ENCODE data around the gene C22orf31. TPM values are rescaled to one million over a fixed set of nuclear protein-coding genes. Genes with fewer than 3 reads are reported as not detected.

C22orf31 gene
- total RNA-seq, 1 experiment from 2014 or later, result not detected

DNA sequence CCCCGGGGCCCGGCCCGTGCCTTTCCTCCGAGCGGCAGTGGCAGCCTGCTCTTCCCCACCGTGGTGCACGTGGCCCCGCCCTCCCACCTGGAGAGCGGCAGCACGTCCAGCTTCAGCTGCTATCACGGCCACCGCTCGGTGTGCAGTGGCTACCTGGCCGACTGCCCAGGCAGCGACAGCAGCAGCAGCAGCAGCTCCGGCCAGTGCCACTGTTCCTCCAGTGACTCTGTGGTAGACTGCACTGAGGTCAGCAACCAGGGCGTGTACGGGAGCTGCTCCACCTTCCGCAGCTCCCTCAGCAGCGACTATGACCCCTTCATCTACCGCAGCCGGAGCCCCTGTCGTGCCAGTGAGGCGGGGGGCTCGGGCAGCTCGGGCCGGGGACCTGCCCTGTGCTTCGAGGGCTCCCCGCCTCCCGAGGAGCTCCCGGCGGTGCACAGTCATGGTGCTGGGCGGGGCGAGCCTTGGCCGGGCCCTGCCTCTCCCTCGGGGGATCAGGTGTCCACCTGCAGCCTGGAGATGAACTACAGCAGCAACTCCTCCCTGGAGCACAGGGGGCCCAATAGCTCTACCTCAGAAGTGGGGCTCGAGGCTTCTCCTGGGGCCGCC is 11.9 kb downstream of the C22orf31 start:
- TF ChIP-seq, protein P1, sequence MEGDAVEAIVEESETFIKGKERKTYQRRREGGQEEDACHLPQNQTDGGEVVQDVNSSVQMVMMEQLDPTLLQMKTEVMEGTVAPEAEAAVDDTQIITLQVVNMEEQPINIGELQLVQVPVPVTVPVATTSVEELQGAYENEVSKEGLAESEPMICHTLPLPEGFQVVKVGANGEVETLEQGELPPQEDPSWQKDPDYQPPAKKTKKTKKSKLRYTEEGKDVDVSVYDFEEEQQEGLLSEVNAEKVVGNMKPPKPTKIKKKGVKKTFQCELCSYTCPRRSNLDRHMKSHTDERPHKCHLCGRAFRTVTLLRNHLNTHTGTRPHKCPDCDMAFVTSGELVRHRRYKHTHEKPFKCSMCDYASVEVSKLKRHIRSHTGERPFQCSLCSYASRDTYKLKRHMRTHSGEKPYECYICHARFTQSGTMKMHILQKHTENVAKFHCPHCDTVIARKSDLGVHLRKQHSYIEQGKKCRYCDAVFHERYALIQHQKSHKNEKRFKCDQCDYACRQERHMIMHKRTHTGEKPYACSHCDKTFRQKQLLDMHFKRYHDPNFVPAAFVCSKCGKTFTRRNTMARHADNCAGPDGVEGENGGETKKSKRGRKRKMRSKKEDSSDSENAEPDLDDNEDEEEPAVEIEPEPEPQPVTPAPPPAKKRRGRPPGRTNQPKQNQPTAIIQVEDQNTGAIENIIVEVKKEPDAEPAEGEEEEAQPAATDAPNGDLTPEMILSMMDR (IDR thresholded peaks at IDR 0.05; ENCODE audit: unreplicated experiment), result no peak
- DNase-seq (ENCODE audit: unreplicated experiment), result no peak
- BruUV-seq (replicated peaks), result no TSS peak
- H3K9me3 Mint-ChIP-seq (ENCODE audit: unreplicated experiment), result no peaks in the 10 kb centered on the region
- no peaks in the 10 kb centered on the region for H3K27me3 Mint-ChIP-seq (ENCODE audit: insufficient read depth, unreplicated experiment)
- no peaks in the 10 kb centered on the region for H3K4me1 Mint-ChIP-seq (ENCODE audit: insufficient read depth, unreplicated experiment)
- peaks cover 44% of the 10 kb centered on the region for H3K36me3 Mint-ChIP-seq (ENCODE audit: insufficient read depth, unreplicated experiment)
- ChIA-PET CTCF (interaction anchor here (0.6 to 1.9 kb wide), 3 partner anchors 9 to 431 kb away, joined by 3 to 11 read pairs (median 3); no protein-coding TSS in a partner anchor), POLR2A (no interaction called here)
- H3K4me3 Mint-ChIP-seq (ENCODE audit: unreplicated experiment), result no peak overlapping the region
- no peak overlapping the region for H3K27ac Mint-ChIP-seq (ENCODE audit: low read depth, unreplicated experiment)
- intact Hi-C loops (cut with micrococcal nuclease), result no loop called here

DNA sequence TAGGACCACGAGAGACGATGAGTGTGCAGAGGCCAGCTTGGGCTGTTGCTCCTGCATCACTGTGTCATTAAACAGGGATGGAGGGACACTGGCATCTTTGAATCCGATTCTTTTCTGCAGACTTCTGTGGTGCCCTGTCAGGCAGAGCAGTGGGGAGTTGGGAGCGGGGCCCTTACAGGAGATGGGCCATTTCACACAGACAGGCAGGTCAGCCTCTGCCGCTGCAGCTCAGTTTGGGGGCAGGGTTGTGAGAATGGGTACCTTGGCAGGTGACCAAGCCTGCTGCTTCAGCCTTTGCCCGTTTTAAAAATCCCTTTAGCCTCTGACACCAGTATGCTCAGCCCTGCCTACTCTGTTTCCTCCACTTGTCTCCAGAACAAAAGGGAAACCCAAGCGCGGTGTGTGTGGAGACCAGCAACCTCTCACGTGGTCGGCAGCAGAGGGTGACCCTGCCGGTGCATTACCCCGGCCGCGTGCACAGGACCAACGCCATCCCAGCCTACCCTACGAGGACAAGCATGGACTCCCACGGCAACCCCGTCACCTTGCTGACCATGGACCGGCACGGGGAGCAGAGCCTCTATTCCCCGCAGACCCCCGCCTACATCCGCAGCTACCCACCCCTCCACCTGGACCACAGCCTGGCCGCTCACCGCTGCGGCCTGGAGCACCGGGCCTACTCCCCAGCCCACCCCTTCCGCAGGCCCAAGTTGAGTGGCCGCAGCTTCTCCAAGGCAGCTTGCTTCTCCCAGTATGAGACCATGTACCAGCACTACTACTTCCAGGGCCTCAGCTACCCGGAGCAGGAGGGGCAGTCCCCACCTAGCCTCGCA is 12.6 kb downstream of the C22orf31 start:
- Mint-ChIP-seq H3K4me1 (ENCODE audit: insufficient read depth, unreplicated experiment) (no peaks in the 10 kb centered on the region), H3K9me3 (ENCODE audit: unreplicated experiment) (no peaks in the 10 kb centered on the region), H3K36me3 (ENCODE audit: insufficient read depth, unreplicated experiment) (peaks cover 50% of the 10 kb centered on the region), H3K27me3 (ENCODE audit: insufficient read depth, unreplicated experiment) (no peaks in the 10 kb centered on the region), H3K4me3 (ENCODE audit: unreplicated experiment) (no peak overlapping the region), H3K27ac (ENCODE audit: low read depth, unreplicated experiment) (no peak overlapping the region)
- ChIA-PET CTCF (interaction anchor here (0.6 to 1.9 kb wide), 3 partner anchors 9 to 199 kb away, joined by 3 to 11 read pairs (median 5); no protein-coding TSS in a partner anchor), POLR2A (interaction anchor here (0.6 kb wide), 1 partner anchor 12 kb away, joined by 3 read pairs; the partner anchor contains the start of gene C22orf31)
- intact Hi-C loops (cut with micrococcal nuclease), result no loop called here
- no TSS peak for BruUV-seq (replicated peaks)
- DNase-seq (ENCODE audit: unreplicated experiment), result no peak
- TF ChIP-seq, protein P1 (IDR thresholded peaks at IDR 0.05; ENCODE audit: unreplicated experiment), result no peak

DNA sequence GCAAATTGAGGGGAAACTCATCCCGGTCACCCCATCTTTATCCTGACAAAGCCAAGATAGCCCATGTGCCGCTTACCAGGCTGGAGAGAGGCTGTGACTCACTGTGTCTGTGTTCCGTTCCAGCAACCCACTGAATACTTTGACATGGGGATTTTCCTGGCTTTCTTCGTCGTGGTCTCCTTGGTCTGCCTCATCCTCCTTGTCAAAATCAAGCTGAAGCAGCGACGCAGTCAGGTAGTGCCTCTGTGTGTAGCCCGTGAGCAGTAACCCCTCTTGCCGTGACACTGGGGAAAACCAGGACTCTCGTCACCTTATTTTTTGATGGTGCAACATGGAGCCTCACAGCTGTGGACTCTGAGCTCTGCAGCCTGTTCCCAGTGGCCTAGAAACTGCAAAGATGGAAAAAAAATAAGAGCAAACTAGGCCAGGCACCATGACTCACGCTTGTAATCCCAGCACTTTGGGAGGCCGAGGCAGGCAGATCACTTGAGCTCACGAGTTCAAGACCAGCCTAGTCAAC is 16.9 kb downstream of the C22orf31 start:
- no peak overlapping the region for H3K27ac Mint-ChIP-seq (ENCODE audit: low read depth, unreplicated experiment)
- H3K27me3 Mint-ChIP-seq (ENCODE audit: insufficient read depth, unreplicated experiment), result no peaks in the 10 kb centered on the region
- DNase-seq (ENCODE audit: unreplicated experiment), result peak; percentile 49
- H3K4me3 Mint-ChIP-seq (ENCODE audit: unreplicated experiment), result no peak overlapping the region
- ChIA-PET POLR2A (interaction anchor here (1.1 kb wide), 1 partner anchor 17 kb away, joined by 5 read pairs; the partner anchor contains the start of gene C22orf31), CTCF (interaction anchor here (0.7 to 7.1 kb wide), 4 partner anchors 149 to 215 kb away, joined by 3 to 113 read pairs (median 4); no protein-coding TSS in a partner anchor)
- no peaks in the 10 kb centered on the region for H3K9me3 Mint-ChIP-seq (ENCODE audit: unreplicated experiment)
- no peaks in the 10 kb centered on the region for H3K4me1 Mint-ChIP-seq (ENCODE audit: insufficient read depth, unreplicated experiment)
- BruUV-seq (replicated peaks), result no TSS peak
- TF ChIP-seq, protein P1 (IDR thresholded peaks at IDR 0.05; ENCODE audit: unreplicated experiment), result no peak
- peaks cover 42% of the 10 kb centered on the region for H3K36me3 Mint-ChIP-seq (ENCODE audit: insufficient read depth, unreplicated experiment)
- intact Hi-C loops (cut with micrococcal nuclease), result loop anchor here (5.0 kb wide), 1 partner anchor 108 kb away; no protein-coding TSS in a partner anchor
